ENCODE data around the gene SPAG16.

SPAG16 gene

DNA sequence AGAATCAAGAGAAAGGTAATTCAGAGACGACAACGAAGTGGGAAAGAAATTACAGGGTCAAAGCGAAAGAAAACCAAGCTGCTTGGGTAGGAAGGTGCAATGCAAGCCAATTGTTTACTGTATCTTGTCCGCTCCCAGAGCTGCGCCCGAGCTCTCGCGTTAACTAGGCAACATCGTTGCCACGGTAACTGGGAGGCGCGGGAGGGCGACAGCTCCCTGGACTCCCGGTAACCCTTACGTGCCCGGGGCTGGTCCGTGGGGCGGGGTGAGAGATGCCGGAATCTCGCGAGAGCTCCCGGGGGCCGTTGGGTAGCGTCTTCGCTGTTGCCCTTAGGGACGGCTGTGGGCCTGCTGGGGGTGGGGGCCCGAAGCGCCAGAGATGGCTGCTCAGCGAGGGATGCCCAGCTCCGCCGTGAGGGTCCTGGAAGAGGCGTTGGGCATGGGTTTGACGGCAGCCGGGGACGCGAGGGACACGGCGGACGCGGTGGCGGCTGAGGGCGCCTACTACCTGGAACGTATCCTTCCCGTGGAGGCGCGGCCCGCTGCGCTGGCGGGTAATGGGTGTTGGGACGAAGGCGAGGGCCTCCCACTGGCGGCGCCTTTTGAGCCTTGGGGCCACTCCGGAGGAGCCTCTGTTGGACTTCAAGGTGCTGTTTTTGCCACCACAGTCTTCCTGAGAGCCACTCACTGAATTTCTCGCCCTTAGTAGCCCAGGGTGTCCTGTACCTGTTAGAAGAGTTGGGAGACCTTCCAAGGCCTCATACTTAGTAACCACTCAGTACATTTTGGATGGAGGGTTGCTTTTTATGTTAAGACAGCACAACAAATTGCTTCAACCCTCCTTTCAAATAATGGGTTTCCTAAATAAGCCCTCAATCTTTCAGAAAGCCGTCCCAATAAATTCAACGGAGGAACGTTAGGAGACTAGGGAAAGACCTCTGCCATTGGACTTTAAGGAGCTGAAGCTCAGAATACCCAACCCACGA lies at the start of gene SPAG16:
TSS of gene SPAG16 (plus strand) at position 360 of the 986 bp plus-strand sequence.
- DNase-seq (ENCODE audit: low read depth), result peak; percentile 87

GRCh38 chr2:213234641-213235040 lies 49.6 kb upstream of the SPAG16 start:
- no peak for DNase-seq (ENCODE audit: low read depth)

DNA sequence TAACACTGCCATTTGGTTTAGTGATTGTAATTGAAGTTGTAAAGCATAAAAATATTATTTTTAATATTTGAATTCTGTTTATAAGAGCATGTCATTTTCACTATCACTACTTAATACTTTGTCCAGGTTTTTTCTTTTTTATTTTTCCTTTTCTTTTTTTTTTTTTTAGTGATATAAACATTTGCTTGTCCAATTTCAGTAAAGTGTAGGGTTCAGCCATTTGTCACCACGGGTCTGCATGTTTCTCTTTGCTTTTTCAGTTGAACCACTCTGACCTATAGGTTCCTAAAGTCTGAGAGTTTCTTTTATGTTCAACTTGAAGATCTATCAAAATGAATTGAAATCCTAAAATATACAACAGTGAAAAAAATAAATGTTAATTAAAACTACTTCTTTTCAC lies 48.5 kb upstream of the SPAG16 start:
- DNase-seq (ENCODE audit: low read depth), result no peak

DNA sequence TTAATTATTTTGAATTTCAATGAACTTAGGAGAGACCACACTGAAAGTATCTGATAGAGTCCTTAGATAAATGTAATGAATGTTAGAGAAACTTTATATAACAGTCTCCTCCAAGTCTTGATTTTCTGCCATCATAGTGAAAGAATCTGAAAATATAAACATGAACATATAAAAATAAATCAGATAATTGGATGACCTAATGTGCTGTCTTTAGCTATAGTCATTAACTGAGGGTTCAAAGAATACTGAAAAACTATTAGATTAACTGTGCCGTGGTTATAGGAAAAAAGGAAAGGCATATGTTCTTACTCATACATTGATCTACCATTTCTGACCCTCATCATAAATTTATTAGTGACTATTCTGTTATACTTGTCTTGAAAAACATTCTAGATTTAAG lies 47.0 kb upstream of the SPAG16 start:
- no peak for DNase-seq (ENCODE audit: low read depth)

DNA sequence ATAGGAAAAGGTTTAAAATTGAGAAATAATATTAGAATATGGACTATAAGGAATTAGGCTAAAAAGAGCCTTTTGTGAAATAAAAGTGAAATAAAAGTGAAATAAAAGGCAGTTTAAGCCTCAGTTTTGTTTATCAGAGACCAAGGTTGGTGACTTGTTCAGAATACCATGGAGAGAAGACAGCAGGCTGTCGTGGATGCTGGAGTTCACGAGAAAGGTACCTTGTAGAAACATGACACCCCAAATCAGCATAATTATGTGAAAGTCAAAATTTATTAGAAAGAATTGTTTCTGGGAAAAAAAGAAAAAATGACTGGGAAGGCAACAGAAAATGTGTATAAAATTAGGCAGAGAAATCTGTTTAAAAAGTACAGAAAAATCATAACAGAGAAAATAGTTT lies 46.5 kb upstream of the SPAG16 start:
- DNase-seq (ENCODE audit: low read depth), result no peak

DNA sequence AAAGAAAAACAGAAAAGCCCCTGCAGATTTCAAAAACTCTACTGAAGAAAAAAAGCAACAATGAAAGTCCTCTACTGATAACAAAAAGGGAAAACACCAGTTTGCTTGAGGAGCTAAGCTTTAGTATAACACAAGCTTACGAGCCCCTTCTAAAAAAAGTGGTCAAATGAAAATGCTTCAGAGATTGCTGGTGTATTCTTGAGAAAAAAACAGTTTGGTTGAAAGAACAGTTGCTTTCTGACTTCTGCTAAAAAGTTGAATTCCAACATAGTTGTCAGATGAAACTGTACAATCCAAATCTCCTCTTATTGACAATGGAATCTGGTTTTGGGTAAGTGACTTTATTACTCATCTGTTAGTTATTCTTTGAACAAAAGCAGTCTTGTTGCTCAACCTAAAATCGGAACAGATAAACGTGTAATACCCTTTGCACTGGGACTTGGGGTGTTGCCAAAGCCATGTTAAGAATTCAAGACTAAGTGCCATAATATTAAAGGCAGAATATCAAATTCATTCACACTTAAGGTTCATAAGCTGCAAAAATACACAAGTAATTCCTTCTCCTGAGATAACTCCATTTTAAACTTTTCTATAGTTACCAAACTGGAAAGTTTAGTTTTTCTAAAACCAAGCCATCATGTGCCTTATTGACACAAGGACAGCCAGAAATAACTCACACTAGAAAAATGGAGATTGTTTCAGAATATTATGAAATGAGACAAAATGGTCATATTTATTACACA lies 45.3 kb upstream of the SPAG16 start:
- DNase-seq (ENCODE audit: low read depth), result no peak

DNA sequence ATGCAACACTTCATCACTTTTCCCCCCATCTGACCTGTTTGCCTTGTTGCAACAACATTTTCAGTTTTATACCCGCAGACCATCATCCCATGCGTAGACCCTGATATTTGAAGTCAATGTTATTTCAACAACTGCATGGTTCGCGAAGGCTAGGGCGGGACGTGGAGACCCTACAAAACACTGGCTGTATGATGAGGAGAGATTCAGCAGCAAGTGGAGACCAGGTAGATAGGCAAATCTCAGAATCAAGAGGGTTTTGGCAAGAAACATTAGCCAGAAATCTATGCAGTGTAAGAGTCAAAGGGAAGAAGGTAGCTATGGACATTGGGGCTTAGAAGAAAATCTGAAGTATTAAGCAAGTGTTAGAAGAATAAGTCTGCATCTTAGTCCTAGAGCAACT lies 42.4 kb upstream of the SPAG16 start:
- DNase-seq (ENCODE audit: low read depth), result no peak

GRCh38 chr2:213242653-213243052 lies 41.6 kb upstream of the SPAG16 start:
- DNase-seq (ENCODE audit: low read depth), result no peak

DNA sequence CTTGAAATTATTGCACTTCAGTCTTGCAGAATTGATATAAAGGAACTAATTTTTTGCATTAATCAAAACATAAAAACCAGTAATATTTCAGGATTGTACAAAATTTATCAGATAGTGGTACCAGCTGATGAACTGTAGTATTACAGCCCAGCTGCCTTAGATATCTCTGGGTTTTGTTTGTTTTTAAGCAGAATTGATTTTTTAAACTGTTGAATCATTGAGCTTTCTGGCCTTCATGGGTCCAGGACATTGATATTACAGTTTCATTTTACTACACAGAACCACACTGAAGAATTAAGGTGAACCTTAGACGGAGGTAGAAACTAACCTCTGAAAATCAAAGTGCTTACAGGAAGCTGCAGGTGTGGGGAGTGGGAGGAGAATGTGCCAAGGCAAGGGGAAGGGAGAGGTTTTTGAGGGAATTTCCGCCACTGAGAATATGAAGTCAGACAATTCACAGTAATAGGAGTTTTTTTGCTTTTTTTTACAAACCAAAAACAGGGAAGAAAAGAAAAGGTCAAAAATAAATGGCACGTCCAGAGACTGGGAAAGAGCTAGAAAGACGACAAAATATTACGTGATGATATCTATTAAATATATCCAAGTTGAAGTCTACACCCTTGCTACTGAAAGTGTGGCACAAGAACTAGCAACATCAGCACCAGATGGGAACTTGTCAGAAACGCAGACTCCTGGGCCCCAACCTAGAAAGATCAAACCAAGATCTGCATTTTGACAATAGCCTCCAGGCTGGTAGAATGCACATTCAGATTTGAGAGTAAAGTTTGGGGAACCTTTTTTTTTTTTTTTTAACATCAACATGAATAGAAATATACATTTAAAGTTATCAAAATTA lies 40.8 kb upstream of the SPAG16 start:
- DNase-seq (ENCODE audit: low read depth), result no peak

DNA sequence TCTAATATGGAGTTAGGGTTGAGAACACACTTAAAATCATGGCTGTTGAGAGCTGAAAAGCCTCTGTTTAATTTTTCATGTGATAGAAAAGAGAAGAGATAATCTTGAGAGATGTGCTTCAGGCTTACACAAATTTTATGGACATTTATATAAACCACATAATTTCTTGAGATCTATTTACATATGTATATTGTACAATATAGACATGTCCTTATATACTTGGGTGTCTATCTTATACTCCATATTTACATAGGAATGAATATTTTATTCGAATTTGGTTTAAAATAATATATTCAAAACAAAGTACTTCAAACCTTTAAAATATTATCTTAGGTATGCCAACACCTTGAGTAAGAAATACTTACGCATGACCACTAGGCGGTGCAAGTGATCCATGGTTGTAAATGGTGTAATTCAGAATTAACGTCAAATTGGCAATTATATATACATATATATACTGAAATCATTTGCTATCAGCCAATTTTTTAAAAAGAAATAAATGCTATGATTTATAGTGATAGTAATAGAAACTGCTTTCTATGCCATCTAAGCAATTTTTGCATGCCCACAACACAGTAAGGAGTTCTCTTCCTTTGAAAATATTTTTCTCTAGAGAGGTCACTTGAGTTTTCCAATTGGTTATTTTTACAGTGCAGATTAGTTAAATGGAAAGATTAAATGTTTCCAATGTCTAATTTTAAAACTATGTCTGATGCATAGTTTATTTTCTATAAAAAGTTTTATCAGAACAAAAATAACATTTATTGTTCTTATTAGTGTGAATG lies 37.6 kb upstream of the SPAG16 start:
- DNase-seq (ENCODE audit: low read depth), result peak; percentile 4

GRCh38 chr2:213247566-213247965 lies 36.7 kb upstream of the SPAG16 start:
- no peak for DNase-seq (ENCODE audit: low read depth)

DNA sequence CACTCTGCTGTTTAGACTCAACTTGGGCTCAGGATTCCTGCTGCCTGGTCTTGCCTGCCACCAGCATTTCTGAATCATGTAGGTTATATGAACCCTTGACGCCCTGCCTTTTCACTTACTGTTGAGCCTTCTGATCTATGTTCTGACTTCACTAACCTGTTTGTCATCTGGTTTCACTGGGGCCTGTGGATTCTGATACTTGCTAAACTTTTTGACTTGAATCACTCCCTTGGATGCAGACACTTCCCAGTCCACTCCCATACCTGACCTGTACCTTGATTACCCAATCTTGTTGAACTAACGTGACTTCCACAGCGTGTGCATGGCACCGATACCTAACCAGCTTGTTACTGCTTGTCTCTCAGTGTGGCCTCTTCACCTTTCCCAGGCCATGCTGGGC lies 35.6 kb upstream of the SPAG16 start:
- DNase-seq (ENCODE audit: low read depth), result no peak

DNA sequence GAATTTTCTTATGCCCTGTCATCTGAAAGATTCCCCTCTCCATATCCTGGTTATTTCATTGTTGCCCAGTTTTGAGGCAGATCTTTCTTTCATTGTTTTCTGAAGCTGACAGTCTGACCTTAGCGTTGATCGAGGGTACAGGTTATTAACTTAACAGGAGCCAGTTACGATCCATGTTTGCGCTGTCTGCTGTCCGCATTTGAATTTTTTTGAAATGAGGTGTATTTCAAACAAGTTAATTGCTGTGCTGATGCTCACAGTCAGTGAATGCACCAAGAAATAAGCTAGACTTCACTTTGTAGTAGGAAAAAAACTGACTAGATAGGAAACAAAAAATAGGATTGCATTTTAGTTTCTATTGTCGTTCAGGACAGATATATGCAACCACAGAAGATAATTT lies 34.8 kb upstream of the SPAG16 start:
- DNase-seq (ENCODE audit: low read depth), result no peak

- DNase-seq (ENCODE audit: low read depth), result no peak
Observed at GRCh38 chr2:213251618-213252017, 32.6 kb upstream of the SPAG16 start.

GRCh38 chr2:213252206-213252605 lies 32.1 kb upstream of the SPAG16 start:
- no peak for DNase-seq (ENCODE audit: low read depth)

- DNase-seq (ENCODE audit: low read depth), result no peak
Observed at GRCh38 chr2:213253162-213253561, 31.1 kb upstream of the SPAG16 start.

- DNase-seq (ENCODE audit: low read depth), result no peak
Observed at GRCh38 chr2:213259266-213259665, 25.0 kb upstream of the SPAG16 start.

DNA sequence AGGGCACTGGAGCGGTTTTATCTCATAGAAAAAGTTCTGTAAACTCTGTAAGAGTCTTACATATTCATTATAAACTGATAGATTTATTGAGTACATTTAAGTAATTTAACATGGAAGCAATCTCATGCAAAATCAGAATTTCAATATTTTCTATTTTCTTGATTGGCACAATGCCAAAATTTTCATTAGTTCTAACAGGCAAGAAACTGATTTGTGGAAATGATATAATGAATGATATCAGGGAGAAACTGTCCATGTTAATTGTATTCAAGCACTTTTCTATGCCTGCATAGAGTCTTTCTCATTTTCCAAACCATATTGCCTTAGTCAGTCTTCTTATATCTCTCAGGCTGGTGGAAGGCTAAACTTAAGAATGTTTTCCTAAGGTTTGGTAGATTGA lies 23.0 kb upstream of the SPAG16 start:
- no peak for DNase-seq (ENCODE audit: low read depth)

GRCh38 chr2:213261715-213262114 lies 22.5 kb upstream of the SPAG16 start:
- no peak for DNase-seq (ENCODE audit: low read depth)

DNA sequence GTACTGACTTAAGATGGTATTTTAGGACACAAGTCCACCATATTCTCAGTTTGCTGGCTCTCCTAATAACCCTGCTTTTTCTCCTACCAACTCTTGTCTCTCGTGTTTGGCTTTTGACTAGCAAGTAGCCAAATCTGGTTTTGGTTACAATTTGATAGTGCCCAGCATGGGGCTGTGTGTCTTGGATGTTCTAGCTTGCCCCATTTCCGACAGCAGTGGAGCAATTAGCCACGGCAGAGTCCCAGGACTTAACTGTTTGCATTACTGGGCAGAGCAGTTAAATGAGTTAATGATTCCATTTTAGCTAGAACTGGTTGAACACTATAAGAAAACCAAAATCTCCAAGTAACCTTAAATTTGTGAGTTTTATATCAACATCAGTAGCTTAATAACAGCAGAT lies 18.6 kb upstream of the SPAG16 start:
- DNase-seq (ENCODE audit: low read depth), result no peak

GRCh38 chr2:213266421-213266820 lies 17.8 kb upstream of the SPAG16 start:
- DNase-seq (ENCODE audit: low read depth), result no peak

Data from activated T-helper 1 cell treated with Interleukin-2 at 50 U/mL for 16 hours (primary cell).